OCI-LY1 (cell line): ENCODE results near the gene NSUN2.

Experiments used
- H2AFZ ChIP-seq: fragments of 200-600 bp; sonication (generic), shearing (Covaris generic); 2 replicates; pipeline ENCODE4 v1.6.0; 2014; ENCODE audit warnings: antibody characterized with exemption, mild to moderate bottlenecking, low read length
- H3F3A ChIP-seq: fragments of 200-600 bp; sonication (generic), shearing (Covaris generic); 2 replicates; pipeline ENCODE4 v1.6.0; 2014; ENCODE audit warnings: mild to moderate bottlenecking, antibody characterized with exemption, low read length, moderate library complexity; ENCODE audit not compliant: insufficient read depth
- H3K27ac ChIP-seq: fragments of 200-600 bp; sonication (generic); 2 replicates; pipeline ENCODE4 v1.5.1; 2014; ENCODE audit warnings: low read length, mixed run types, mild to moderate bottlenecking, low read depth; ENCODE audit not compliant: poor library complexity, severe bottlenecking
- H3K27me3 ChIP-seq: fragments of 200-600 bp; sonication (generic); 2 replicates; pipeline ENCODE4 v1.6.0; 2014; ENCODE audit warnings: antibody characterized with exemption, mild to moderate bottlenecking, low read length, moderate library complexity; ENCODE audit not compliant: insufficient read depth
- H3K36me3 ChIP-seq: fragments of 200-600 bp; sonication (generic); 2 replicates; pipeline ENCODE4 v1.6.1; 2014; ENCODE audit warnings: mild to moderate bottlenecking, antibody characterized with exemption, low read length, moderate library complexity, mixed read lengths; ENCODE audit not compliant: insufficient read depth
- H3K4me1 ChIP-seq: fragments of 200-600 bp; sonication (generic); 2 replicates; pipeline ENCODE4 v1.5.1; 2014; ENCODE audit warnings: mild to moderate bottlenecking, low read length, moderate library complexity; ENCODE audit not compliant: insufficient read depth, severe bottlenecking
- H3K4me2 ChIP-seq: fragments of 200-600 bp; sonication (generic), shearing (Covaris generic); 2 replicates; pipeline ENCODE4 v1.6.1; 2014; ENCODE audit warnings: low read length
- H3K4me3 ChIP-seq: fragments of 200-600 bp; sonication (generic); 2 replicates; pipeline ENCODE4 v1.5.1; 2014; ENCODE audit warnings: low read length, low read depth, mild to moderate bottlenecking, mixed read lengths; ENCODE audit not compliant: poor library complexity, severe bottlenecking
- H3K79me2 ChIP-seq: fragments of 200-600 bp; shearing (Covaris generic); 2 replicates; pipeline ENCODE4 v1.6.1; 2016; ENCODE audit warnings: mixed run types, low read length, mixed read lengths; ENCODE audit not compliant: insufficient read depth
- H3K9ac ChIP-seq: fragments of 200-600 bp; sonication (generic), shearing (Covaris generic); 2 replicates; pipeline ENCODE4 v1.6.1; 2014; ENCODE audit warnings: mild to moderate bottlenecking, low read length, mixed read lengths
- H3K9me2 ChIP-seq: fragments of 200-600 bp; sonication (generic), shearing (Covaris generic); 2 replicates; pipeline ENCODE4 v1.6.1; 2014; ENCODE audit warnings: low read depth, mild to moderate bottlenecking, low read length, mixed read lengths
- H3K9me3 ChIP-seq: fragments of 200-600 bp; shearing (Covaris generic); 2 replicates; pipeline ENCODE4 v1.6.1; 2014; ENCODE audit warnings: low read length, mixed read lengths
- H4K20me1 ChIP-seq: fragments of 200-600 bp; sonication (generic), shearing (Covaris generic); 2 replicates; pipeline ENCODE4 v1.6.0; 2016; ENCODE audit warnings: mild to moderate bottlenecking, low read length; ENCODE audit not compliant: insufficient read depth
- CTCF ChIP-seq: fragments of 200-600 bp; sonication (generic), shearing (Covaris generic); IDR thresholded peaks from 2 replicates; pipeline ENCODE4 v1.5.1; 2017; ENCODE audit warnings: mild to moderate bottlenecking, antibody characterized with exemption, low read length, moderate library complexity, mixed read lengths
- EZH2 ChIP-seq: fragments of 200-600 bp; sonication (generic), shearing (Covaris generic); IDR thresholded peaks from 2 replicates; pipeline ENCODE4 v1.8.0; 2017; ENCODE audit warnings: borderline replicate concordance, mixed run types, mild to moderate bottlenecking, antibody characterized with exemption, low read length, moderate library complexity, mixed read lengths

Gene NSUN2

GRCh38 chr5:6636293-6636692 is 3.4 kb upstream of the NSUN2 start:
- no peaks in the 10 kb centered on the region for H3K27me3 ChIP-seq
- H3K4me2 ChIP-seq = no peak overlapping the region
- no peak overlapping the region for H3K27ac ChIP-seq
- H3K9ac ChIP-seq = no peak overlapping the region
- no peaks in the 10 kb centered on the region for H3K9me3 ChIP-seq
- no peaks in the 10 kb centered on the region for H4K20me1 ChIP-seq
- peaks cover 29% of the 10 kb centered on the region for H3K4me1 ChIP-seq
- peaks cover 5% of the 10 kb centered on the region for H3K36me3 ChIP-seq
- no peak overlapping the region for H2AFZ ChIP-seq
- peaks cover 18% of the 10 kb centered on the region for H3K79me2 ChIP-seq
- H3F3A ChIP-seq = no peaks in the 10 kb centered on the region
- H3K4me3 ChIP-seq = no peak overlapping the region
- H3K9me2 ChIP-seq = no peaks in the 10 kb centered on the region
- TF ChIP-seq EZH2 (no peak), CTCF (no peak)

- Histone ChIP-seq H3K4me1 (peaks cover 31% of the 10 kb centered on the region), H3K27me3 (no peaks in the 10 kb centered on the region), H3K4me3 (peak overlapping the region; percentile 88), H3K4me2 (peak overlapping the region; percentile 79), H3K9me3 (no peaks in the 10 kb centered on the region), H3K79me2 (peaks cover 30% of the 10 kb centered on the region), H3K27ac (peak overlapping the region; percentile 35), H2AFZ (no peak overlapping the region), H3K9ac (peak overlapping the region; percentile 60), H3K36me3 (peaks cover 19% of the 10 kb centered on the region), H3F3A (no peaks in the 10 kb centered on the region), H3K9me2 (no peaks in the 10 kb centered on the region), H4K20me1 (no peaks in the 10 kb centered on the region)
- TF ChIP-seq CTCF (no peak), EZH2 (no peak)
Measured at GRCh38 chr5:6634788-6635430, 2.1 kb upstream of the NSUN2 start.

- H3K4me1 ChIP-seq = peaks cover 31% of the 10 kb centered on the region
- TF ChIP-seq CTCF (no peak), EZH2 (no peak)
- no peaks in the 10 kb centered on the region for H3F3A ChIP-seq
- H3K27ac ChIP-seq = peak overlapping the region; percentile 43
- H3K36me3 ChIP-seq = peaks cover 25% of the 10 kb centered on the region
- H2AFZ ChIP-seq = no peak overlapping the region
- H4K20me1 ChIP-seq = no peaks in the 10 kb centered on the region
- H3K9ac ChIP-seq = peak overlapping the region; percentile 86
- H3K4me3 ChIP-seq = peak overlapping the region; percentile 88
- peaks cover 35% of the 10 kb centered on the region for H3K79me2 ChIP-seq
- H3K9me3 ChIP-seq = no peaks in the 10 kb centered on the region
- H3K27me3 ChIP-seq = no peaks in the 10 kb centered on the region
- H3K4me2 ChIP-seq = peak overlapping the region; percentile 98
- no peaks in the 10 kb centered on the region for H3K9me2 ChIP-seq
Measured at GRCh38 chr5:6634306-6634705, 1.5 kb upstream of the NSUN2 start.
